ENCODE measurements around the gene STXBP5. TPM values are rescaled to one million over a fixed set of nuclear protein-coding genes. Genes with fewer than 3 reads are reported as not detected.

STXBP5 gene
- polyA plus RNA-seq, 2 of the 4 experiments (the other 2 are of a cell fraction) = 10.8 to 17.8 TPM

GRCh38 chr6:147207351-147207750, 3.1 kb downstream of the STXBP5 start:
- CTCF ChIA-PET = interaction anchor here (0.6 kb wide), 1 partner anchor 1040 kb away, joined by 3 read pairs; no protein-coding TSS in a partner anchor
- ATAC-seq = no peak

GRCh38 chr6:147207837-147208754, 3.9 kb downstream of the STXBP5 start:
- DNase-seq (ENCODE audit: low read depth in 1 of 2, low spot score in 1 of 2) (no peak), FAIRE-seq (no peak)
- CTCF ChIA-PET = no interaction called here

More at GRCh38 chr6:147207351-147207750, 3.1 kb downstream of the STXBP5 start:
- H3K4me3 ChIP-seq = no peak overlapping the region
- H3K4me2 ChIP-seq = peak overlapping the region; percentile 71
- no peaks in the 10 kb centered on the region for H3K9me3 ChIP-seq
- DNase-seq (ENCODE audit: low read depth in 1 of 2, low spot score in 1 of 2) = no peak
- no peak for FAIRE-seq
- POLR2A ChIA-PET = no interaction called here
- H3K27ac ChIP-seq = no peak overlapping the region
- H3K4me1 ChIP-seq = peaks cover 21% of the 10 kb centered on the region; the same call in 2 of the 3 replicates
- TF ChIP-seq NFE2L2 (conservative IDR thresholded peaks at IDR 0.05; ENCODE audit: low read length) (no peak), FOSL2 (IDR thresholded peaks at IDR 0.05) (no peak), FOSL2 (CRISPR knock-in tag; IDR thresholded peaks at IDR 0.05) (no peak), HEYL (CRISPR knock-in tag; IDR thresholded peaks at IDR 0.05) (no peak), SREBF2 (IDR thresholded peaks at IDR 0.05) (no peak), TFCP2L1 (CRISPR knock-in tag; IDR thresholded peaks at IDR 0.05) (no peak), KDM1A (IDR thresholded peaks at IDR 0.05; ENCODE audit: low read depth) (no peak), CBX8 (IDR thresholded peaks at IDR 0.05) (no peak), ZSCAN20 (CRISPR knock-in tag; IDR thresholded peaks at IDR 0.05) (no peak), E2F6 (IDR thresholded peaks at IDR 0.05; ENCODE audit: borderline replicate concordance, low read depth) (no peak), ZC3H11A (IDR thresholded peaks at IDR 0.05) (no peak), CBX2 (IDR thresholded peaks at IDR 0.05; ENCODE audit: borderline replicate concordance, low read depth) (no peak), RFX5 (IDR thresholded peaks at IDR 0.05) (no peak), POLR2AphosphoS2 (conservative IDR thresholded peaks at IDR 0.05; ENCODE audit: low read length) (no peak), JUNB (IDR thresholded peaks at IDR 0.05) (no peak), MAX (IDR thresholded peaks at IDR 0.05) (no peak), EP300 (IDR thresholded peaks at IDR 0.05) (no peak), EHMT2 (IDR thresholded peaks at IDR 0.05; ENCODE audit: low read depth) (no peak), NR3C1 (IDR thresholded peaks at IDR 0.05) (no peak)
- WGBS (ENCODE audit: missing lambda C conversion rate) = 92% methylated on average over 6 of the region's 6 CpGs

More at GRCh38 chr6:147207837-147208754, 3.9 kb downstream of the STXBP5 start:
- ATAC-seq = no peak
- H3K9me3 ChIP-seq = no peaks in the 10 kb centered on the region
- POLR2A ChIA-PET = no interaction called here
- no peak overlapping the region for H3K4me3 ChIP-seq
- H3K4me2 ChIP-seq = peak overlapping the region; percentile 71; the same call in 1 of the 3 replicates
- no peak overlapping the region for H3K27ac ChIP-seq
- H3K4me1 ChIP-seq = peaks cover 22% of the 10 kb centered on the region; the same call in 2 of the 3 replicates
- TF ChIP-seq CTCF (IDR thresholded peaks at IDR 0.05) (no peak), BHLHE40 (IDR thresholded peaks at IDR 0.05; ENCODE audit: low read depth, low read length) (no peak), POLR2A (IDR thresholded peaks at IDR 0.05; ENCODE audit: low read length) (no peak), CBX8 (IDR thresholded peaks at IDR 0.05) (no peak), CEBPB (IDR thresholded peaks at IDR 0.05) (no peak), CHD2 (IDR thresholded peaks at IDR 0.05; ENCODE audit: low read length, partially characterized antibody) (no peak), RNF2 (IDR thresholded peaks at IDR 0.05; ENCODE audit: borderline replicate concordance, low read depth) (no peak), JUN (IDR thresholded peaks at IDR 0.05) (no peak)
- 95% methylated on average over 4 of the region's 4 CpGs for WGBS (ENCODE audit: missing lambda C conversion rate)

Data from A549 (cell line).